ENCODE data around the gene PIK3AP1. TPM values are rescaled to one million over a fixed set of nuclear protein-coding genes. Genes with fewer than 3 reads are reported as not detected.

PIK3AP1 gene
- total and polyA plus RNA-seq, 2 of the 8 experiments (the other 6 are each of a cell fraction or from before 2014, with no cell fraction given): 1.9 to 4.5 TPM

GRCh38 chr10:96688789-96689188, 31.5 kb downstream of the PIK3AP1 start (continued):
- TF ChIP-seq RBBP5 (IDR thresholded peaks at IDR 0.05; ENCODE audit: borderline replicate concordance, low read depth, low read length) (no peak), SIRT6 (IDR thresholded peaks at IDR 0.05; ENCODE audit: low read length) (no peak)

Data from H1 (cell line).